Fibroblast of skin of left quadriceps (primary cell): ENCODE data around the gene RIMBP2.

Experiments
- DNase-seq, 2 experiments: peaks; one replicate each; pipeline ENCODE4 v3.0.0-alpha.2; 2013; ENCODE audit warnings: low read depth in 2 of 2

The RIMBP2 gene

GRCh38 chr12:130628304-130628703 lies 87.8 kb downstream of the RIMBP2 start:
- DNase-seq: no peak

GRCh38 chr12:130627175-130627574 lies 88.9 kb downstream of the RIMBP2 start:
- DNase-seq: no peak

- DNase-seq: no peak
Observed at GRCh38 chr12:130626601-130627000, 89.5 kb downstream of the RIMBP2 start.

GRCh38 chr12:130625201-130625600 lies 90.9 kb downstream of the RIMBP2 start:
- DNase-seq: no peak

GRCh38 chr12:130622803-130623202 lies 93.3 kb downstream of the RIMBP2 start:
- DNase-seq: no peak

- DNase-seq: no peak
Observed at GRCh38 chr12:130621696-130622298, 94.3 kb downstream of the RIMBP2 start.

- no peak for DNase-seq
Observed at GRCh38 chr12:130620756-130621155, 95.3 kb downstream of the RIMBP2 start.

- DNase-seq: no peak
Observed at GRCh38 chr12:130620281-130620680, 95.8 kb downstream of the RIMBP2 start.

- DNase-seq: no peak
Observed at GRCh38 chr12:130619385-130620001, 96.6 kb downstream of the RIMBP2 start.

- DNase-seq: no peak
Observed at GRCh38 chr12:130617219-130617618, 98.9 kb downstream of the RIMBP2 start.

GRCh38 chr12:130615861-130616345 lies 100.2 kb downstream of the RIMBP2 start:
- no peak for DNase-seq

- no peak for DNase-seq
Observed at GRCh38 chr12:130614530-130614905, 101.6 kb downstream of the RIMBP2 start.

- no peak for DNase-seq
Observed at GRCh38 chr12:130613831-130614529, 102.1 kb downstream of the RIMBP2 start.

- no peak for DNase-seq
Observed at GRCh38 chr12:130613131-130613530, 103.0 kb downstream of the RIMBP2 start.

GRCh38 chr12:130611026-130611905 lies 104.8 kb downstream of the RIMBP2 start:
- DNase-seq: no peak

- DNase-seq: no peak
Observed at GRCh38 chr12:130609966-130610365, 106.1 kb downstream of the RIMBP2 start.

GRCh38 chr12:130608831-130609230 lies 107.3 kb downstream of the RIMBP2 start:
- no peak for DNase-seq

- DNase-seq: no peak
Observed at GRCh38 chr12:130608132-130608531, 108.0 kb downstream of the RIMBP2 start.

- no peak for DNase-seq
Observed at GRCh38 chr12:130606231-130606630, 109.9 kb downstream of the RIMBP2 start.

- no peak for DNase-seq
Observed at GRCh38 chr12:130603396-130603965, 112.6 kb downstream of the RIMBP2 start.

GRCh38 chr12:130602251-130602650 lies 113.8 kb downstream of the RIMBP2 start:
- DNase-seq: no peak

GRCh38 chr12:130601327-130601726 lies 114.8 kb downstream of the RIMBP2 start:
- no peak for DNase-seq
